Prostate gland (tissue), 2 donors: ENCODE measurements around the gene HRC. TPM values are rescaled to one million over a fixed set of nuclear protein-coding genes. Genes with fewer than 3 reads are reported as not detected.
"Not testable (repeated sequence)": the region's sequence is repeated elsewhere in the genome, so short reads cannot be mapped to it uniquely, and the experiment has no call there.

Source experiments
- DNase-seq: peaks from one replicate; pipeline ENCODE4 v3.0.0-alpha.2; 2019; ENCODE audit warnings: low spot score
- H3K27ac ChIP-seq, 2 donors: fragments of 200-600 bp; sonication (generic); 2 replicates each; pipeline ENCODE4 v1.5.1; 2017 to 2019
- H3K27me3 ChIP-seq: fragments of 200-600 bp; sonication (generic); replicated peaks from 2 replicates; pipeline ENCODE4 v1.5.1; 2019; ENCODE audit not compliant: insufficient read depth
- H3K36me3 ChIP-seq, 2 donors: fragments of 200-600 bp; sonication (generic); 1 replicate in 1 of 2; 2 replicates in 1 of 2; pipeline versions ENCODE4 v1.5.1 to v1.8.1; 2017 to 2019
- H3K4me1 ChIP-seq: fragments of 200-600 bp; sonication (generic); replicated peaks from 2 replicates; pipeline ENCODE4 v1.5.1; 2019
- H3K4me3 ChIP-seq, 2 donors: fragments of 200-600 bp; sonication (generic); 2 replicates each; pipeline ENCODE4 v1.5.1; 2017 to 2019
- H3K9me3 ChIP-seq: fragments of 200-600 bp; sonication (generic); 2 replicates; pipeline ENCODE4 v1.5.1; 2017
- CTCF ChIP-seq, 4 experiments: fragments of 200-600 bp in 2 of 4; fragments of 450-650 bp in 2 of 4; sonication (generic) in 2 of 4; IDR thresholded peaks; 1 replicate in 3 of 4; 2 replicates in 1 of 4; pipeline ENCODE4 v1.5.1; 2016 to 2019; ENCODE audit warnings: antibody characterized with exemption in 4 of 4, mild to moderate bottlenecking in 2 of 4, moderate library complexity in 2 of 4
- POLR2A ChIP-seq: fragments of 450-650 bp; IDR thresholded peaks from one replicate; pipeline ENCODE4 v1.6.1; 2016; ENCODE audit warnings: antibody characterized with exemption, mild to moderate bottlenecking
- POLR2AphosphoS5 ChIP-seq: sonication (generic); formaldehyde crosslinking; IDR thresholded peaks from one replicate; pipeline ENCODE4 v1.6.1; 2017; ENCODE audit warnings: antibody characterized with exemption
- WGBS: methylation state at CpG from one replicate; pipeline ENCODE4 v1.1.5; 2018; 5-methylcytosine and 5-hydroxymethylcytosine counted together
- intact Hi-C: fragments of 100-400 bp; cut with DNase I; formaldehyde crosslinking; loops from one replicate; pipeline ENCODE4 v1.14.2; 2022
- total RNA-seq, 2 donors: library from RNA; depleted of rRNA; stranded (reverse); fragments of >200 nt; gene quantifications; one replicate each; pipeline ENCODE4 v1.1.0, GENCODE V29; 2016

The HRC gene
- total RNA-seq, 2 donors from 2014 or later = 3.8 to 6.7 TPM

GRCh38 chr19:49186108-49186507 is 30.9 kb upstream of the HRC start:
- no peak for TF ChIP-seq CTCF (IDR thresholded peaks at IDR 0.05)
- TF ChIP-seq POLR2A = no peak
- no peak for TF ChIP-seq POLR2AphosphoS5
- H3K27ac ChIP-seq = no peak overlapping the region
- H3K27me3 ChIP-seq = no peaks in the 10 kb centered on the region
- peaks cover 0 to 3% of the 10 kb centered on the region in 2 donors for H3K36me3 ChIP-seq
- H3K9me3 ChIP-seq = no peaks in the 10 kb centered on the region
- DNase-seq = no peak
- H3K4me1 ChIP-seq = no peaks in the 10 kb centered on the region
- intact Hi-C loops = no loop called here
- H3K4me3 ChIP-seq = no peak overlapping the region
- WGBS = 89% methylated on average over 5 of the region's 5 CpGs

- WGBS = 71% methylated on average over 26 of the region's 26 CpGs
- intact Hi-C loops = no loop called here
- TF ChIP-seq POLR2AphosphoS5 = no peak
- no peak for TF ChIP-seq CTCF (IDR thresholded peaks at IDR 0.05)
- H3K4me3 ChIP-seq = no peak overlapping the region
- no peaks in the 10 kb centered on the region for H3K36me3 ChIP-seq
- H3K9me3 ChIP-seq = no peaks in the 10 kb centered on the region
- H3K27me3 ChIP-seq = no peaks in the 10 kb centered on the region
- H3K4me1 ChIP-seq = no peaks in the 10 kb centered on the region
- H3K27ac ChIP-seq = no peak overlapping the region
- no peak for DNase-seq
Observed at GRCh38 chr19:49182848-49183375, 27.7 kb upstream of the HRC start.

GRCh38 chr19:49182010-49182847 is 27.0 kb upstream of the HRC start:
- intact Hi-C loops = not testable (repeated sequence)

GRCh38 chr19:49180659-49181058 is 25.5 kb upstream of the HRC start:
- no peaks in the 10 kb centered on the region for H3K36me3 ChIP-seq
- H3K27me3 ChIP-seq = no peaks in the 10 kb centered on the region
- no peak overlapping the region for H3K4me3 ChIP-seq
- H3K4me1 ChIP-seq = no peaks in the 10 kb centered on the region
- TF ChIP-seq POLR2A = no peak
- no peak for TF ChIP-seq CTCF (IDR thresholded peaks at IDR 0.05)
- TF ChIP-seq POLR2AphosphoS5 = no peak
- no peak overlapping the region for H3K27ac ChIP-seq
- H3K9me3 ChIP-seq = no peaks in the 10 kb centered on the region
- intact Hi-C loops = no loop called here
- WGBS = 95% methylated on average over 4 of the region's 4 CpGs
- no peak for DNase-seq

More at GRCh38 chr19:49182010-49182847, 27.0 kb upstream of the HRC start:
- not testable (repeated sequence) for H3K4me3 ChIP-seq, H3K4me1 ChIP-seq, DNase-seq, H3K27ac ChIP-seq, H3K9me3 ChIP-seq, H3K36me3 ChIP-seq, H3K27me3 ChIP-seq
- 84% methylated on average over 17 of the region's 20 CpGs for WGBS

- no peak for DNase-seq
- Histone ChIP-seq H3K27me3 (no peaks in the 10 kb centered on the region), H3K9me3 (no peaks in the 10 kb centered on the region), H3K36me3 (peaks cover 9 to 17% of the 10 kb centered on the region in 2 donors), H3K27ac (no peak overlapping the region), H3K4me1 (no peaks in the 10 kb centered on the region), H3K4me3 (no peak overlapping the region)
- no peak for TF ChIP-seq POLR2AphosphoS5
- TF ChIP-seq CTCF (IDR thresholded peaks at IDR 0.05) = no peak
- TF ChIP-seq POLR2A = no peak
- WGBS = 94% methylated on average over 2 of the region's 2 CpGs
- intact Hi-C loops = no loop called here
Observed at GRCh38 chr19:49173198-49173597, 18.0 kb upstream of the HRC start.
